Measurements from ENCODE around the gene PBXIP1. TPM values are rescaled to one million over a fixed set of nuclear protein-coding genes. Genes with fewer than 3 reads are reported as not detected.

Gene PBXIP1, protein sequence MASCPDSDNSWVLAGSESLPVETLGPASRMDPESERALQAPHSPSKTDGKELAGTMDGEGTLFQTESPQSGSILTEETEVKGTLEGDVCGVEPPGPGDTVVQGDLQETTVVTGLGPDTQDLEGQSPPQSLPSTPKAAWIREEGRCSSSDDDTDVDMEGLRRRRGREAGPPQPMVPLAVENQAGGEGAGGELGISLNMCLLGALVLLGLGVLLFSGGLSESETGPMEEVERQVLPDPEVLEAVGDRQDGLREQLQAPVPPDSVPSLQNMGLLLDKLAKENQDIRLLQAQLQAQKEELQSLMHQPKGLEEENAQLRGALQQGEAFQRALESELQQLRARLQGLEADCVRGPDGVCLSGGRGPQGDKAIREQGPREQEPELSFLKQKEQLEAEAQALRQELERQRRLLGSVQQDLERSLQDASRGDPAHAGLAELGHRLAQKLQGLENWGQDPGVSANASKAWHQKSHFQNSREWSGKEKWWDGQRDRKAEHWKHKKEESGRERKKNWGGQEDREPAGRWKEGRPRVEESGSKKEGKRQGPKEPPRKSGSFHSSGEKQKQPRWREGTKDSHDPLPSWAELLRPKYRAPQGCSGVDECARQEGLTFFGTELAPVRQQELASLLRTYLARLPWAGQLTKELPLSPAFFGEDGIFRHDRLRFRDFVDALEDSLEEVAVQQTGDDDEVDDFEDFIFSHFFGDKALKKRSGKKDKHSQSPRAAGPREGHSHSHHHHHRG
- total RNA-seq = 100 to 1,000 TPM in 1 of 4 donors, 10 to 100 TPM in 3; 84.8 to 104 (median 90.1) TPM
- polyA plus RNA-seq = 82.9 TPM
- long read RNA-seq, donor 1, transcript PBXIP1-202 (11 exons, 3,212 nt) = major isoform, 101 of 153 reads
- long read RNA-seq, donor 1, partial matches to known transcripts = 47 of 153 reads
- long read RNA-seq, donor 1, other reads (novel, unspliced or antisense) = 5 of 153 reads
- long read RNA-seq, donor 2, transcript PBXIP1-202 (11 exons, 3,212 nt) = major isoform, 53 of 94 reads
- long read RNA-seq, donor 2, partial matches to known transcripts = 29 of 94 reads
- long read RNA-seq, donor 2, other reads (novel, unspliced or antisense) = 12 of 94 reads
- long read RNA-seq, donor 3, transcript PBXIP1-202 (11 exons, 3,212 nt) = major isoform, 186 of 274 reads
- long read RNA-seq, donor 3, partial matches to known transcripts = 50 of 274 reads
- long read RNA-seq, donor 3, other reads (novel, unspliced or antisense) = 38 of 274 reads
- long read RNA-seq, donor 4, transcript PBXIP1-202 (11 exons, 3,212 nt) = major isoform, 69 of 99 reads
- long read RNA-seq, donor 4, partial matches to known transcripts = 23 of 99 reads
- long read RNA-seq, donor 4, other reads (novel, unspliced or antisense) = 7 of 99 reads

DNA sequence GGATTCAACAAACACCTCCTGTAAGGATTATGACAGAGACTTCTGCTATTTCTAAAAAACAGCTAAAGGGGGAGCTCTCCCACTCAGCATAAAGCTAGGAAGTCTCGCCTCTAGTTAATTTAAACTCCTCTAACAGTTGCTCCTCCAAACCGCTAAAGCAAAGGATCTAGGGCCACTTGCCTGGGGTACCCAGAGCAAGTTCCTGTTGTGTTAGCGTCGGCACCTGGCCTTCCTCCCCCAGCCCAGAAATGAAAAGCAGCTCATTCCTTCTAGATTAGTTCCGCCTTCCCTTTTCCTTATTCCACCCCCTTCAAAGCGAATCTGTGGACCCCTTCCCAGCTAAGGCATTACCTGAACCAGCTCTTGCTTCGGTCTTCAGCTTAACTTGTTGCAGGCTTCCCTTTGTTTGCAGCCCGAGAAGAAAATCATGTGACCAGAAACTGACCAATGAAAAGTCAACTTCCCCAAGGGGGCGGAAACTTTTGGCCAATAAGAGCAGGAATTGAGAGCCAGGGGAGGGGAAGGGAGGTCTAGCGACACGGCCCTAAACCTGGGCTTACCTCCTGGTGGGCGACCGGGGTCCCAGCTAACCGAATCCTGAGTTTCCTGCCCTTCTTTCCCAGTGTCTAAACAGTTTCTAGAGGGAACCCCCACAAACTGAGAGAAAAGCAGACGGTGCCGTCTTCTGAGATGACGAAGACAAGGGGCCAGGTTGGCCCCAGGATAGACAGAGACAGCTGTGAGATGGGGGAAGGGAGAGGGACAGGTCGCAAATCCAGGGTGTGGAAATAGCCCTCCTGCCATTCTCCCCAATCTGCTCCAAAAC, at the start of gene PBXIP1:
PBXIP1 (minus strand) TSS at position 382 of the 826 bp plus-strand sequence. CDS start 2,378 bp downstream, outside the sequence.
- DNase-seq (peak; percentile 59 to 77 (median 68)), ATAC-seq (peak; percentile 82 to 83)
- Histone ChIP-seq H3K4me1 (ENCODE audit: control insufficient read depth, insufficient read depth, low read length) (peaks cover 24% of the 10 kb centered on the region), H3K27ac (ENCODE audit: low read length) (peak within 1 kb of the TSS; percentile 98), H3K9me3 (ENCODE audit: control insufficient read depth, low read length) (no peaks in the 10 kb centered on the region), H3K27me3 (ENCODE audit: control insufficient read depth, insufficient read depth) (no peaks in the 10 kb centered on the region), H3K4me3 (ENCODE audit: low read length) (peak within 1 kb of the TSS; percentile 95)
- under 1% methylated on average over 18 of the region's 18 CpGs for WGBS
- intact Hi-C loops (cut with DNase I) = loop anchor here in 1 of 4 donors (10.0 kb wide), 1 partner anchor 109 kb away; the partner anchor contains the start of gene EFNA4

DNA sequence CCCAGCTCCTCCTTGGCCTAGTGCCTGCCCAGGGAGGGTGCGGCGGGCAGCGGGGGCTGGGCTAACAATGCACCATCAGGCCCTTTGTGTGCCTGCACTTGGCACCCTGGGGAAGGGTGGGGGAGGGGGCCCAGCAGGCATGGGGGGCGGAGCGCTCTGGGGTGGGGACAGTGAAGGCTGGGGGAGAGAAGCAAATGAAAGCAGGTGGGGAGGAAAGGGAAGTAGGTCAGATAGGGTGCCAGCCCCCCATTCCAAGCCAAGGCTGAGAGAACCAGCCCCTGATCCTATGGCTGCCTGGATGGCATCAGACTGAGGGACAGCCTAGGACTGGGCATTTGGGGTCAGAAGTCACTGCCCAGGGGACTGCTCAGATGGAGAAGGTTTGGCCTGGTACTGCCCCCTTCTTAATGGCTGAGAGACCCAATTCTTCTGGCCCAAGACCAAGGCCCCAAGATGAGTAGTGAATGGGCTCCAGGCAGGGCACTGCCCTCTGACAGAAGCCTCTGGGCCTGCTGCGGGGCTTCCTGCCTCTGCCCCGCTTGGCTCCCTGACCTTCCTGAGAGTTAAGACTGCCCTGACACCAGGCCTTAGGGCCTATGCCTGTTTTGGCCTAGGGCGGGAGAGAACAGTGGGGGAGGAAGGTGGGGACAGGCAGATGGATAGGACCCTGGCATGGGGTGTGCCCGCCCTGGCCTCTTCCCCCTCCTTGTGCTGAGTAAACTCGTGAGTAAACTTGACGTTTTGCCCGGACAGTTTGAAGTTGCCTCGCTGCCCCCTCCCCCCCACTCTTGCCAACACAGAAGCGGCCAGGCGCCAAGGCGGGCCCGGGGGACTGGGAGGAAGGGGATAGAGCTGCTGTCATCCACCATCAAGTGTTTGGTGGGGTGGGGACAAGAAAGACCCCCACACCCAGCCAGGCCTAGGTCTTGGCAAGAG, 49.4 kb upstream of the PBXIP1 start:
- Histone ChIP-seq H3K4me1 (ENCODE audit: control insufficient read depth, insufficient read depth, low read length) (peaks cover 18% of the 10 kb centered on the region), H3K4me3 (ENCODE audit: low read length) (no peak overlapping the region), H3K27ac (ENCODE audit: low read length) (peak overlapping the region; percentile 89), H3K27me3 (ENCODE audit: control insufficient read depth, insufficient read depth) (no peaks in the 10 kb centered on the region), H3K9me3 (ENCODE audit: control insufficient read depth, low read length) (no peaks in the 10 kb centered on the region)
- DNase-seq = peak; percentile 72 to 88 (median 87)
- intact Hi-C loops (cut with DNase I) = no loop called here
- ATAC-seq = peak in 1 of 2 donors; percentile 0
- 45% methylated on average over 17 of the region's 17 CpGs for WGBS

DNA sequence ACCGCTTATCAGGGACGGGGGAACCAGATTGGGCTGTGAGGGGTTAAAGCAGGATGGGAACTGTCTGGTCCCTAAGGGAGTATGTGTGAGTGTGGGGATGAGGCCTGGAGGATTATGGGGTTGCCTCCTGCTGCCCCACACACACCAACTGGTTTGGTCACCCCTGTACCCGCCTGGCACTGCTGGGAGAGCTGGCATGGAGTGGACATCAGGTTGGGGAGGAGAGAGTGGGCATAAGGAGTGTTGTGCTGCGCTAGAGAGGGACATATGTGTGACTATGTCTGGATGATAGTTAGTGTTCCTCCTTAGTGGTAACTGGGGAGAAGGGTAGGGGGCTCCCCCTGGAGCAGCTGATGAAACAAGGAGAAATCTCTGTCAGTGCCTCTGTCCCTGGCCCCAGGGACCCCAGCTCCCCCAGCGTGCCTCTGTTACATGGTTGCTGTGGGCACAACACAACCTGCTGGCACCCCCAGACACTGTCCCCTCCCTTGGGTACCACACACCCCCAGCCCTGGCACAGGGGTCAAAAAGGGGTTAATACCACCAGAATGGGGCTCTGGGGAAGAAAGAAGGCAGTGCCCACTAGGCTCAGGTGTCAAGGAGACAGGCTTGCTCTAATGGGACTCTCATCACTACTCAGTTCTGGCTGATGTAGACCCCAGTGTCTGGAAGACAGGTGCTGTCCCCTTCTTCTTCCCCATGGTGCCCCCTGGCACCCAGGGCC, 48.6 kb upstream of the PBXIP1 start:
- Histone ChIP-seq H3K9me3 (ENCODE audit: control insufficient read depth, low read length) (no peaks in the 10 kb centered on the region), H3K4me1 (ENCODE audit: control insufficient read depth, insufficient read depth, low read length) (peaks cover 20% of the 10 kb centered on the region), H3K4me3 (ENCODE audit: low read length) (peak overlapping the region; percentile 87), H3K27me3 (ENCODE audit: control insufficient read depth, insufficient read depth) (no peaks in the 10 kb centered on the region), H3K27ac (ENCODE audit: low read length) (peak overlapping the region; percentile 89)
- ATAC-seq (no peak), DNase-seq (peak in 1 of 3 donors; percentile 49)
- intact Hi-C loops (cut with DNase I) = no loop called here
- WGBS = 35% methylated on average over 5 of the region's 5 CpGs

DNA sequence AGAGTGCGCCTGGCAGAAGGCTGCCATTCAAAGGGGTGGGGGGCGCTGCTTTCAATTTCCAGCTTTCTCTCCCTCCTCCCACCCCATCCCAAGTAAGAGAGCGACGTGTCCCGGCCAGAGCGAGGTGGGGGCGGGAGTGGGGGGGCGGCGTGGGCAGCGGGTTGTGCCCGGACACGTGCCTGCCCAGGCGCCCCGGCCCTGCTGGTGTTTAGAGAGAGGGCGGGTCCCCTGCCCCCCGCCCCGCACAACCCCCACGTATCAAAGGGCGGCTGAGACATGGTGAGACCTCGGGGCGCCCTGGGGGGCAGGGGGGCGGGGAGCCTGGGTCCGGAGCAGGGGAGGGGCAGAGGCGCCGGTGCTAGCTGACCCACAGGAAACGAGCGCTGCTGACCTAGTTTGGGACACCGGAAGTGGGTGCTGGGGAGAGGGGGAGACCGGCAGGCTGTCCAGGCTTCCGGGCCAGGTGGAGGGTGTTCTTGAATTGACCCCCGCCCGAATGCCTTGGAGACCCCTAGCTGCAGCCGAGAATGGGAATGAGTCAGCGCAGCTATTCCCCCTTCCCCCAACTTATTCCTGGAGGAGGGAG, 48.0 kb upstream of the PBXIP1 start:
- intact Hi-C loops (cut with DNase I) = no loop called here
- peak; percentile 1 to 17 for ATAC-seq
- H3K4me1 ChIP-seq (ENCODE audit: control insufficient read depth, insufficient read depth, low read length) = peaks cover 22% of the 10 kb centered on the region

DNA sequence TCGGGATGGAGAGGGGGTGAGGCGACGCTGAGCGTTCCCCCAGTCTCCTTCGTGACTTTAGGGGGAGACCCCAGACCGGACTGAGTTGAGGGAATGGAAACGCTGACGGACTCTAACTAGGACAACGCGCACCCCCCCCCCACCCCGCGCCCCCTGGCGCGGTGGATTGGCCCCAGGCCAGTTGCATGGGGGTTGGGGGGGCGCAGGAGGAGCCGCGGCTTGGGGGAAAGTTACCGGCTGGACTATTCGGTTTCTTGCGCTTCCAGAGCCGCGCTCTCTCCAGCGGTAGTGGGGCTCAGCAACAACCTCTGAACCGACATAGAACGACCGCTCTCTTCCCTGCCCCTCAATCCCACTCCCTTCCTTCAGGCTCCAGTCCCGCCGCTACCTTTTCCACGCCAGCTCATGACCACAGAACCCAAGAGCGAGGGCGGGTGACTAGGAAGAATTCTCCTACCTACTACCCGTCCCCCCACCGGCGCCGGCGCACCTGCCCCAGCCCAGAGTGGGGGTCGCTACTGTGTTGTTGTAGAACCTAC, 47.4 kb upstream of the PBXIP1 start:
- peaks cover 23% of the 10 kb centered on the region for H3K4me1 ChIP-seq (ENCODE audit: control insufficient read depth, insufficient read depth, low read length)
- ATAC-seq = no peak
- DNase-seq = peak in 2 of 3 donors; percentile 72 to 77
- peak overlapping the region; percentile 98 for H3K27ac ChIP-seq (ENCODE audit: low read length)
- no peaks in the 10 kb centered on the region for H3K9me3 ChIP-seq (ENCODE audit: control insufficient read depth, low read length)
- H3K4me3 ChIP-seq (ENCODE audit: low read length) = peak overlapping the region; percentile 87
- under 1% methylated on average over 37 of the region's 37 CpGs for WGBS
- intact Hi-C loops (cut with DNase I) = no loop called here
- no peaks in the 10 kb centered on the region for H3K27me3 ChIP-seq (ENCODE audit: control insufficient read depth, insufficient read depth)

More for the DNA sequence above, 48.0 kb upstream of the PBXIP1 start:
- no peaks in the 10 kb centered on the region for H3K9me3 ChIP-seq (ENCODE audit: control insufficient read depth, low read length)
- peak overlapping the region; percentile 87 for H3K4me3 ChIP-seq (ENCODE audit: low read length)
- no peaks in the 10 kb centered on the region for H3K27me3 ChIP-seq (ENCODE audit: control insufficient read depth, insufficient read depth)
- DNase-seq = peak; percentile 83 to 91 (median 90)
- peak overlapping the region; percentile 98 for H3K27ac ChIP-seq (ENCODE audit: low read length)
- under 1% methylated on average over 34 of the region's 34 CpGs for WGBS

DNA sequence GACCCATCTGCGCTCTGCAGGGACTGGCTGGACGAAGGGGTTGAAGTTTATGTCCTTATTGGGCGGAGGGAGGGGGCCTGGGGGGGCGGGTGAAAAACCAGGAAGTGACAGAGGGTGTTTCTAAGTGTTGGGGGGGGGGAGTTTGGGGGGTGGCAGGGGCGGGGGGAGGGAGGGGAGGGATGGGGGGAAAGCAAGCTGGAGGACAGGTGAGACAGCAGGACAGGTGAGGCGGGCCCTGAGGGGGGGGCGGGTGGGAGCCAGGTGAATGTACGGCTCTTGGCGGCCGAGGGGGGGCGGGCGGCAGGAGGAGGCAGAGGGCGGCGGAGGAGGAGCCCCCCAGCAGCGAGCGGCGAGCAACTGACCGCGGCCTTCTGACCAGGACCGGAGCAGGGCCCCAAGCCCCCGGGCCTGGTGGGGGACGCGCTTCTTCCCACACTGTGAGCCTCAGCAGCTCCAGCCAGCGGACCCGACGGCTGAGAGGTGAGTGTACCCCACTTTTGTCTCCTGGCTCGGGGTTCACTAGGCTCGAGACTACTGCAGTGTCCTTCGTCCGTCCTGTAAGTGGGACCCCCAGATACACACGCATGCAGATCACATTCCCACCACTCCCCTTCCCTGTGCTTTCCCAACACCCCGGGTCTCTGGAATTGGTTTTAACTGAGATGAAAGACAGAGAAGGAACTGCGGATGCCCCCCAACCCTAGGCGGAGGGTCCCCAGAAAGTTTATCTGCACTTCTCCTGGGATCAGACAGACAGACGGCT, 46.7 kb upstream of the PBXIP1 start, which contains the start of gene ZBTB7B:
ZBTB7B (plus strand) TSS at position 339 of the 763 bp plus-strand sequence. CDS start 11,859 bp downstream, outside the sequence.
- Histone ChIP-seq H3K9me3 (ENCODE audit: control insufficient read depth, low read length) (no peaks in the 10 kb centered on the region), H3K4me1 (ENCODE audit: control insufficient read depth, insufficient read depth, low read length) (peaks cover 23% of the 10 kb centered on the region), H3K27ac (ENCODE audit: low read length) (peak within 1 kb of the TSS; percentile 98), H3K27me3 (ENCODE audit: control insufficient read depth, insufficient read depth) (no peaks in the 10 kb centered on the region), H3K4me3 (ENCODE audit: low read length) (peak within 1 kb of the TSS; percentile 87)
- WGBS = under 1% methylated on average over 34 of the region's 35 CpGs
- intact Hi-C loops (cut with DNase I) = no loop called here
- peak; percentile 1 to 5 for ATAC-seq
- DNase-seq = peak; percentile 66 to 85 (median 81)

DNA sequence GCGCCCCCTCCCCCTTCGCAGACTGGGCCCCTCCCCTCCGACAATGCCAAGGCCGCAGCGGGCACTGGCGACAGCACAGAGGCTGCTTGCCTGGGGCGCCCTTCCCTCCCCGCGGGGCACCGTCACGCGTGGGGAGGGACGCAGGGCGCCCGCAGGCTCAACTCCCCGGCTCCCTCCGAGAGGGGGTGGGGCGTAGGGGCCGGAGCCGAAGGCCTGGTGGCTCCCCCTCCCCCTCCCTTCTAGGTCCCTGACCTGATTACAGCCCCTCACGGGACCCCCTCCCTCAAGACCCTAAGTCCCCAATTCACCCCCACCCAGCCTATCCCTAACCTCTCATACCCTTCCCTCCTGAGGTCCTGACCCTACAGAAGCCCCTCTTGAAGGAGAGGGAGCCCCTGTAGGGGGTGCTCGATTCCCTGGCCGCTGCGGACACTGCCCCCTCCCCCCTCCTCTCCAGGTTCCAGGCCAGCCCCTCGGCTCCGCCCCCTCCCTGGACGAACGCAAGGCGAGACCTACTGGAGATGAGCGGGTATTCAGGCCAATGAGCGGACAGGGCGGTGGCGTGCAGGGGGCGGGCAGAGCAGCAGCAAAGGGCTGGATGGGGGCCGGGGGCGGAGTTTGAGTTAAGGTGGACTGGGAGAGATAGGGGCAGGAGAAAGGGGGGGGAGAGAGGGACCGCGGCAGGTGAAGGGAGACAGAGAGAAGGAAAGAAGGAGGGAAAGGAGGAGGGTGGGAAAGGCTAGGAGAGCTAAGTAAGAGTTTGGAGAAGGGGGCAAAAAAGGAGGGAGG, 46.0 kb upstream of the PBXIP1 start:
- H3K4me1 ChIP-seq (ENCODE audit: control insufficient read depth, insufficient read depth, low read length) = peaks cover 23% of the 10 kb centered on the region
- intact Hi-C loops (cut with DNase I) = no loop called here
- DNase-seq (peak; percentile 100), ATAC-seq (peak; percentile 89)
- no peaks in the 10 kb centered on the region for H3K9me3 ChIP-seq (ENCODE audit: control insufficient read depth, low read length)
- no peaks in the 10 kb centered on the region for H3K27me3 ChIP-seq (ENCODE audit: control insufficient read depth, insufficient read depth)
- under 1% methylated on average over 33 of the region's 38 CpGs for WGBS
- H3K4me3 ChIP-seq (ENCODE audit: low read length) = peak overlapping the region; percentile 87
- H3K27ac ChIP-seq (ENCODE audit: low read length) = peak overlapping the region; percentile 95
